GM19043 (cell line): ENCODE measurements around the gene GNB4.

Experiments used
- ATAC-seq: cut with Tn5 transposase; IDR thresholded peaks from one replicate; pipeline ENCODE4 v1.9.1; 2021; ENCODE audit warnings: low read depth; ENCODE audit not compliant: unreplicated experiment

GNB4 gene

GRCh38 chr3:179451265-179452175, at the start of gene GNB4:
TSS of gene GNB4 (minus strand) at chr3:179451470. CDS start at chr3:179426200, 25,270 bp downstream.
- ATAC-seq = peak; percentile 71

GRCh38 chr3:179495483-179495882, 44.2 kb upstream of the GNB4 start:
- no peak for ATAC-seq

- ATAC-seq = no peak
Observed at GRCh38 chr3:179493260-179493659, 42.0 kb upstream of the GNB4 start.

- no peak for ATAC-seq
Observed at GRCh38 chr3:179488213-179488612, 36.9 kb upstream of the GNB4 start.

GRCh38 chr3:179486806-179487205, 35.5 kb upstream of the GNB4 start:
- no peak for ATAC-seq

- ATAC-seq = no peak
Observed at GRCh38 chr3:179482857-179483256, 31.6 kb upstream of the GNB4 start.

GRCh38 chr3:179476215-179476614, 24.9 kb upstream of the GNB4 start:
- ATAC-seq = no peak

- ATAC-seq = no peak
Observed at GRCh38 chr3:179474480-179474879, 23.2 kb upstream of the GNB4 start.

GRCh38 chr3:179473565-179473964, 22.3 kb upstream of the GNB4 start:
- no peak for ATAC-seq

GRCh38 chr3:179464323-179465092, 13.2 kb upstream of the GNB4 start:
- no peak for ATAC-seq

GRCh38 chr3:179463319-179463718, 12.0 kb upstream of the GNB4 start:
- no peak for ATAC-seq

GRCh38 chr3:179460260-179460659, 9.0 kb upstream of the GNB4 start:
- no peak for ATAC-seq

- ATAC-seq = no peak
Observed at GRCh38 chr3:179455954-179456353, 4.7 kb upstream of the GNB4 start.

- ATAC-seq = no peak
Observed at GRCh38 chr3:179454887-179455286, 3.6 kb upstream of the GNB4 start.

GRCh38 chr3:179453967-179454366, 2.7 kb upstream of the GNB4 start:
- no peak for ATAC-seq

GRCh38 chr3:179452872-179453271, 1.6 kb upstream of the GNB4 start:
- no peak for ATAC-seq

GRCh38 chr3:179452176-179452564, 900 bp upstream of the GNB4 start:
- ATAC-seq = no peak

- peak; percentile 34 for ATAC-seq
Observed at GRCh38 chr3:179450901-179451264, 387 bp downstream of the GNB4 start.

GRCh38 chr3:179450261-179450701, 989 bp downstream of the GNB4 start:
- no peak for ATAC-seq

- ATAC-seq = no peak
Observed at GRCh38 chr3:179449636-179450035, 1.6 kb downstream of the GNB4 start.

GRCh38 chr3:179447251-179447650, 4.0 kb downstream of the GNB4 start:
- ATAC-seq = no peak

- no peak for ATAC-seq
Observed at GRCh38 chr3:179446501-179446900, 4.8 kb downstream of the GNB4 start.
